Measurements from ENCODE around the gene FGD3. TPM values are rescaled to one million over a fixed set of nuclear protein-coding genes. Genes with fewer than 3 reads are reported as not detected.

Gene FGD3
- total RNA-seq, 4 donors from 2014 or later: 4.3 to 5.1 (median 4.9) TPM

DNA sequence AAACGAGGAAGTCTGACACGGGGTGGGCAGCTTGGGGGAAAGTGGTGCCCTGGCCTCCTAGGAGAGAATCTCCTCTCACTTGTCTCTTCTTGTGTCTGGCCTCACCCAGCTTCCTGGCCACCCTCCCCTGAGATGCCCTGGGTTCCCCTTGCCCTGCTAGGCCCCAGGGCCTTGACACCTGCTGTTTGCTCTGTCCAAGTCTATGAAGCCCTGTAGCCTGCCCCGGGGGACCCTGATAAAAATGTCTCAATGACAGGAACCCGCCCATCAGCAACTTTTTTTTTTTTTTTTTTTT, 76.1 kb downstream of the FGD3 start:
- 94% methylated on average over 4 of the region's 4 CpGs for WGBS

GRCh38 chr9:93024646-93024910, 77.3 kb downstream of the FGD3 start:
- intact Hi-C loops (cut with DNase I): no loop called here
- TF ChIP-seq EP300 (IDR thresholded peaks at IDR 0.05) (no peak), POLR2A (IDR thresholded peaks at IDR 0.05; ENCODE audit: low read depth) (no peak), POLR2AphosphoS5 (IDR thresholded peaks at IDR 0.05) (no peak)

More for the DNA sequence above, 76.1 kb downstream of the FGD3 start:
- Histone ChIP-seq H3K27ac (replicated peaks in 1 of 4) (no peak overlapping the region), H3K4me3 (no peak overlapping the region), H3K27me3 (no peaks in the 10 kb centered on the region), H3K9me3 (no peaks in the 10 kb centered on the region), H3K36me3 (peaks cover 0 to 3% (median 0%) of the 10 kb centered on the region in 4 donors), H3K4me1 (peaks cover 0 to 7% (median 2%) of the 10 kb centered on the region in 4 donors)
- no peak for DNase-seq (ENCODE audit: extremely low spot score)
- TF ChIP-seq POLR2AphosphoS5 (IDR thresholded peaks at IDR 0.05) (no peak), POLR2A (IDR thresholded peaks at IDR 0.05; ENCODE audit: low read depth) (no peak), EP300 (IDR thresholded peaks at IDR 0.05) (no peak), CTCF (IDR thresholded peaks at IDR 0.05) (no peak)
- intact Hi-C loops (cut with DNase I): no loop called here

GRCh38 chr9:93024986-93025630, 77.8 kb downstream of the FGD3 start:
- intact Hi-C loops (cut with DNase I): no loop called here
- Histone ChIP-seq H3K36me3 (peaks cover 0 to 3% (median 0%) of the 10 kb centered on the region in 4 donors), H3K27me3 (no peaks in the 10 kb centered on the region), H3K4me1 (peaks cover 0 to 7% (median 3%) of the 10 kb centered on the region in 4 donors), H3K9me3 (no peaks in the 10 kb centered on the region), H3K4me3 (no peak overlapping the region), H3K27ac (replicated peaks in 1 of 4) (no peak overlapping the region)
- WGBS: 82% methylated on average over 5 of the region's 11 CpGs
- no peak for TF ChIP-seq POLR2A (IDR thresholded peaks at IDR 0.05; ENCODE audit: low read depth)
- TF ChIP-seq CTCF (IDR thresholded peaks at IDR 0.05): no peak
- TF ChIP-seq POLR2AphosphoS5 (IDR thresholded peaks at IDR 0.05): no peak
- no peak for TF ChIP-seq EP300 (IDR thresholded peaks at IDR 0.05)
- no peak for DNase-seq (ENCODE audit: extremely low spot score)

More at GRCh38 chr9:93024646-93024910, 77.3 kb downstream of the FGD3 start:
- WGBS: 89% methylated on average over 4 of the region's 4 CpGs
- Histone ChIP-seq H3K4me3 (no peak overlapping the region), H3K9me3 (no peaks in the 10 kb centered on the region), H3K27me3 (no peaks in the 10 kb centered on the region), H3K36me3 (peaks cover 0 to 3% (median 0%) of the 10 kb centered on the region in 4 donors), H3K27ac (replicated peaks in 1 of 4) (no peak overlapping the region), H3K4me1 (peaks cover 0 to 7% (median 3%) of the 10 kb centered on the region in 4 donors)
- no peak for DNase-seq (ENCODE audit: extremely low spot score)

DNA sequence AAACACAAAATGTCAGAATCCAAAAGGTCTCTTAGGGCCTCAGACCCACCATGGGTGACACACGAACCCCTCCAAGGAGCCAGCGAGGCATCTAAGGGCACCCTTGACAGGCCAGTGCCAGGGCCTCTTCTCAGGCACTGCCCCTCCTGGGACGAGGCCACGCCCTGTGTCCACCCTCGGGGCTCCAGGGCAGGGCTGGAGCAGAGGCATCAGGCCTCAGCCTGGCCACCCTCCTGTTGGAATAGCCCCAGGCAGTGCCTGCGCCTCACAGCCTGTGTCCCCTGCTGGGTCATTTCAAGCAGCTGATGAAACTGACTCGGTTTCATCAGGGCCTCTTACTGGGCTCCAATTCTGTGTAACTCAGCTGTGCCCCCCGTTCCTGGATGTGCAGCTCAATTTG, 78.4 kb downstream of the FGD3 start:
- Histone ChIP-seq H3K4me3 (no peak overlapping the region), H3K9me3 (no peaks in the 10 kb centered on the region), H3K36me3 (peaks cover 0 to 3% (median 0%) of the 10 kb centered on the region in 4 donors), H3K27ac (replicated peaks in 1 of 4) (no peak overlapping the region), H3K4me1 (peaks cover 0 to 7% (median 3%) of the 10 kb centered on the region in 4 donors), H3K27me3 (no peaks in the 10 kb centered on the region)
- no peak for DNase-seq (ENCODE audit: extremely low spot score)
- no peak for TF ChIP-seq CTCF (IDR thresholded peaks at IDR 0.05)
- TF ChIP-seq EP300 (IDR thresholded peaks at IDR 0.05): no peak
- TF ChIP-seq POLR2AphosphoS5 (IDR thresholded peaks at IDR 0.05): no peak
- no peak for TF ChIP-seq POLR2A (IDR thresholded peaks at IDR 0.05; ENCODE audit: low read depth)
- WGBS: 100% methylated on average over 2 of the region's 8 CpGs
- intact Hi-C loops (cut with DNase I): no loop called here

- Histone ChIP-seq H3K36me3 (no peaks in the 10 kb centered on the region), H3K27ac (replicated peaks in 1 of 4) (no peak overlapping the region), H3K9me3 (no peaks in the 10 kb centered on the region), H3K4me3 (no peak overlapping the region), H3K27me3 (no peaks in the 10 kb centered on the region), H3K4me1 (peaks cover 0 to 7% (median 4%) of the 10 kb centered on the region in 4 donors)
- intact Hi-C loops (cut with DNase I): no loop called here
- TF ChIP-seq POLR2AphosphoS5 (IDR thresholded peaks at IDR 0.05) (no peak), EP300 (IDR thresholded peaks at IDR 0.05) (no peak), POLR2A (IDR thresholded peaks at IDR 0.05; ENCODE audit: low read depth) (no peak), CTCF (IDR thresholded peaks at IDR 0.05) (no peak)
- no peak for DNase-seq (ENCODE audit: extremely low spot score)
- 90% methylated on average over 4 of the region's 7 CpGs for WGBS
Observed at GRCh38 chr9:93026640-93027039, 79.3 kb downstream of the FGD3 start.

Data from esophagus muscularis mucosa (tissue), 4 donors.